ENCODE results near the gene VCAN.

DNA sequence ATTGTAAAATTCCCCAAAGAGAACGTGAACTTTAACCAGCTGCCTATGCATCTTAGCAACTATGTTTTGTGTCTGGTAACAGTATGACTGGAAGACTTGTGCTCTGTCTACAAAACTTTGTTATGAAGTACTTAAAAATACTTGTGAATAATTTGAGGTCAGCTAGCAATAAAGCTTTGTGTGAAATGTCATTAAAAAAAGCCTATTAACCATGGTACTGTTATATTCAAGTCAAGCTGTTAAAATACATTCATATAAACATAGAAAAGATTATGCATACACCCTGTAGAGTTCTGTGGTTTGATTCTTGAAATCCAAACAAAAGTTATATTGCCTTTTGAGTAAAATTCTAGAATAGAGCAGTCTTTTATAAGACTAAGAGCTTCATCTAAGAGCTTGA lies 60.1 kb downstream of the VCAN start:
- TF ChIP-seq, protein P1, sequence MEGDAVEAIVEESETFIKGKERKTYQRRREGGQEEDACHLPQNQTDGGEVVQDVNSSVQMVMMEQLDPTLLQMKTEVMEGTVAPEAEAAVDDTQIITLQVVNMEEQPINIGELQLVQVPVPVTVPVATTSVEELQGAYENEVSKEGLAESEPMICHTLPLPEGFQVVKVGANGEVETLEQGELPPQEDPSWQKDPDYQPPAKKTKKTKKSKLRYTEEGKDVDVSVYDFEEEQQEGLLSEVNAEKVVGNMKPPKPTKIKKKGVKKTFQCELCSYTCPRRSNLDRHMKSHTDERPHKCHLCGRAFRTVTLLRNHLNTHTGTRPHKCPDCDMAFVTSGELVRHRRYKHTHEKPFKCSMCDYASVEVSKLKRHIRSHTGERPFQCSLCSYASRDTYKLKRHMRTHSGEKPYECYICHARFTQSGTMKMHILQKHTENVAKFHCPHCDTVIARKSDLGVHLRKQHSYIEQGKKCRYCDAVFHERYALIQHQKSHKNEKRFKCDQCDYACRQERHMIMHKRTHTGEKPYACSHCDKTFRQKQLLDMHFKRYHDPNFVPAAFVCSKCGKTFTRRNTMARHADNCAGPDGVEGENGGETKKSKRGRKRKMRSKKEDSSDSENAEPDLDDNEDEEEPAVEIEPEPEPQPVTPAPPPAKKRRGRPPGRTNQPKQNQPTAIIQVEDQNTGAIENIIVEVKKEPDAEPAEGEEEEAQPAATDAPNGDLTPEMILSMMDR (IDR thresholded peaks at IDR 0.05), result no peak
- no peak for TF ChIP-seq POLR2A (IDR thresholded peaks at IDR 0.05; ENCODE audit: low read depth)
